Measurements from ENCODE around the gene ZEB1. TPM values are rescaled to one million over a fixed set of nuclear protein-coding genes. Genes with fewer than 3 reads are reported as not detected.

ZEB1 gene
- total RNA-seq, 1 donor: 14.0 TPM

- DNase-seq (ENCODE audit: low read depth in 2 of 3, low spot score in 2 of 3): no peak
Measured at GRCh38 chr10:31574577-31574976, 255.6 kb downstream of the ZEB1 start.

DNA sequence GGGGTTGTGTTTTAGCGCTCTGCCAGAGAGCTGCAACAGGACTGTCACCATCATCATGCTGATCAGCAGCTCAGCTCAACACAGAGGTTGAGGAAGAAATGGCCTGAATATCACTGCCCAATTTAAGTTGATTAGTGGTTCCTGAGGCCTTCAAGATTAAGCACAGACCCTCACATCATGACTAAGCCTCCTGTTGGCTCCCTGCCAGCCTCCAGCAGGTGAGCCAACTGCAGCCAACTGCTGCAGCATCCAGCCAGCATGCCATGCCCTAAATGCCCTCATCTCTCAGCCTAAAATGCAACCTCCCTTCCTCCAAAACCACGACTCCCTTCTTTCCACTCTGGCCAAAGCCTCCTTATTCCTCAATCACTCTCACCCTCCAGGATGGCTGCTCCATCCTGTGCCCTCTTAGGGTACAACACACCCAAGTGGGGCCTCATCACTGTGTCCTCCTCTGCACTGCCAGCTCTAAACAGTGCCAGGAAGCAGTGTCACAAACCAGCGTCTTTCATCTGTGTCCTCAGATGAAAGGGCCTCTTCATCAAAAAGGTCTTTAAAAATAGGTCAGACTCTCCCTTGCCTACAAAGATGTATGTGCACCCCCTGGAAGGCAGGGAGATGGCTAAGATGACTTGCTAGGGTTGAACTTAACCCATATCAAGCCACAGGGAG, 259.3 kb downstream of the ZEB1 start:
- no peak for DNase-seq (ENCODE audit: low read depth in 2 of 3, low spot score in 2 of 3)

- no peak for DNase-seq (ENCODE audit: low read depth in 2 of 3, low spot score in 2 of 3)
Measured at GRCh38 chr10:31578951-31579350, 259.9 kb downstream of the ZEB1 start.

Small RNA genes lying within 50 kb of the gene (small RNA-seq; reads per million reads assigned to genes)
- not detected for gene SPTLC1P1
